Keratinocyte (primary cell): Measurements from ENCODE around the gene LSAMP.

Experiments
- CTCF ChIP-seq, 3 experiments: IDR thresholded peaks in 1 of 3; conservative IDR thresholded peaks in 1 of 3; optimal IDR thresholded peaks in 1 of 3; 2 replicates in 2 of 3; 3 replicates in 1 of 3; pipeline versions ENCODE3 to v1.5.1; 2011; ENCODE audit warnings: low read length in 3 of 3, mild to moderate bottlenecking in 3 of 3, moderate library complexity in 2 of 3, control low read depth in 1 of 3, inconsistent platforms in 1 of 3; ENCODE audit not compliant: insufficient read depth in 2 of 3; ENCODE audit errors: extremely low read depth in 1 of 3
- EZH2 ChIP-seq: IDR thresholded peaks from one replicate; pipeline ENCODE4 v1.6.1; 2012; ENCODE audit warnings: inconsistent platforms, mild to moderate bottlenecking, low read length, moderate library complexity

DNA sequence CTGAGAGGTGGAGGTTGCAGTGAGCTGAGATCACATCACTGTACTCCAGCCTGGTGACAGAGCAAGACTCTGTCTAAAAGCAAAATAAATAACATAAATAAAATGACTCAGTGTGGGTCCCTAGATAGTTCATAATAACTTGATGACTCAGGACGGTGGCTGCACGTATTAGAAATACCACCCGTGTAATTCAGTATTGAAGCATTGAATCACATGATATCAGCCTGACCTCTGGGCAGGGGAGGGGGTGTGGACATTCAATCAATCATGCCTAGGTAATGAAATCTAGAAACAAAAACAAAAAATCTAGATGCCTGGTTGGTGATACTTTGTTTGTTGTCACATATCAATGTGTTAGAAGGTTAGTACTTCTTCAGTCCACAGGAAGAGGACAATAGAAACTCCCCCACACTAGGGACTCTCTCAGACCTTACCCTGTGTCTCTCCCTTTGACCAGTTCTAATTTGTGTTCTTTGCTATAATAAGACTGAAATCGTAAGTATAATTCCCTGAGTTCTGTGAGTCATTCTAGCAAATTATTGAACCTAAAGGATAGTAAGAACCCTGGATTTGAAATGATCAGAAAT is 644.7 kb downstream of the LSAMP start:
- TF ChIP-seq CTCF (optimal IDR thresholded peaks at IDR 0.05 in 1 of 3, IDR thresholded peaks at IDR 0.05 in 1 of 3, conservative IDR thresholded peaks at IDR 0.05 in 1 of 3; ENCODE audit: extremely low read depth in 1 of 3, insufficient read depth in 2 of 3, low read length in 3 of 3), result no peak
- no peak for TF ChIP-seq EZH2
